Measurements from ENCODE around the gene HEPH. TPM values are rescaled to one million over a fixed set of nuclear protein-coding genes. Genes with fewer than 3 reads are reported as not detected.

Gene HEPH
- total and polyA plus RNA-seq, 9 of the 15 experiments (the other 6 are each of a cell fraction or from before 2014, with no cell fraction given) = 22.4 to 67.6 (median 42.9) TPM

DNA sequence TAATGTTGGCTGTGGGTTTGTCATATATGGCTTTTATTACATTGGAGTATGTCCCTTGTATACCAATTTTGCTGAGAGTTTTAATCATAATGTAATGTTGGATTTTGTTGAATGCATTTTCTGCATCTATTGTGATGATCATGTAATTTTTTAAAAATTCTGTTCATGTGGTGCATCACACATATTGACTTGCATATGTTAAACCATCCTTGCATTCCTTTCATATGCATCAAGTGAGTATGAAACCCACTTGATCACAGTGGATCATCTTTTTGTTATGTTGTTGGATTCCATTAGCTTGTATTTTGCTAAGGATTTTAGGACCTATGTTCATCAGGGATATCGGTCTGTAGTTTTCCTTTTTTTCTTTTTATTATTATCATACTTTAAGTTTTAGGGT lies 12.1 kb downstream of the HEPH start:
- no peak for FAIRE-seq
- POLR2A ChIA-PET = no interaction called here

More for the DNA sequence above, 12.1 kb downstream of the HEPH start:
- peaks cover 58% of the 10 kb centered on the region for H3K79me2 ChIP-seq (ENCODE audit: control insufficient read depth, insufficient read depth, low read length)
- CTCF ChIA-PET (ENCODE audit: low intra/inter-chr PET ratio) = no interaction called here
- H2AFZ ChIP-seq (ENCODE audit: low read depth, low read length) = no peak overlapping the region
- peaks cover 17% of the 10 kb centered on the region for H3K9me3 ChIP-seq (replicated peaks; ENCODE audit: control insufficient read depth, insufficient read depth, low read depth, low read length)
- DNase-seq (ENCODE audit: extremely low read depth in 1 of 4, low spot score in 3 of 4) = no peak
- H4K20me1 ChIP-seq (replicated peaks; ENCODE audit: control insufficient read depth, insufficient read depth, low read length) = no peaks in the 10 kb centered on the region
- no peak for ATAC-seq
- no peak for TF ChIP-seq PHB (CRISPR knock-in tag; IDR thresholded peaks at IDR 0.05)
- TF ChIP-seq, protein P1, sequence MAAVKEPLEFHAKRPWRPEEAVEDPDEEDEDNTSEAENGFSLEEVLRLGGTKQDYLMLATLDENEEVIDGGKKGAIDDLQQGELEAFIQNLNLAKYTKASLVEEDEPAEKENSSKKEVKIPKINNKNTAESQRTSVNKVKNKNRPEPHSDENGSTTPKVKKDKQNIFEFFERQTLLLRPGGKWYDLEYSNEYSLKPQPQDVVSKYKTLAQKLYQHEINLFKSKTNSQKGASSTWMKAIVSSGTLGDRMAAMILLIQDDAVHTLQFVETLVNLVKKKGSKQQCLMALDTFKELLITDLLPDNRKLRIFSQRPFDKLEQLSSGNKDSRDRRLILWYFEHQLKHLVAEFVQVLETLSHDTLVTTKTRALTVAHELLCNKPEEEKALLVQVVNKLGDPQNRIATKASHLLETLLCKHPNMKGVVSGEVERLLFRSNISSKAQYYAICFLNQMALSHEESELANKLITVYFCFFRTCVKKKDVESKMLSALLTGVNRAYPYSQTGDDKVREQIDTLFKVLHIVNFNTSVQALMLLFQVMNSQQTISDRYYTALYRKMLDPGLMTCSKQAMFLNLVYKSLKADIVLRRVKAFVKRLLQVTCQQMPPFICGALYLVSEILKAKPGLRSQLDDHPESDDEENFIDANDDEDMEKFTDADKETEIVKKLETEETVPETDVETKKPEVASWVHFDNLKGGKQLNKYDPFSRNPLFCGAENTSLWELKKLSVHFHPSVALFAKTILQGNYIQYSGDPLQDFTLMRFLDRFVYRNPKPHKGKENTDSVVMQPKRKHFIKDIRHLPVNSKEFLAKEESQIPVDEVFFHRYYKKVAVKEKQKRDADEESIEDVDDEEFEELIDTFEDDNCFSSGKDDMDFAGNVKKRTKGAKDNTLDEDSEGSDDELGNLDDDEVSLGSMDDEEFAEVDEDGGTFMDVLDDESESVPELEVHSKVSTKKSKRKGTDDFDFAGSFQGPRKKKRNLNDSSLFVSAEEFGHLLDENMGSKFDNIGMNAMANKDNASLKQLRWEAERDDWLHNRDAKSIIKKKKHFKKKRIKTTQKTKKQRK (IDR thresholded peaks at IDR 0.05; ENCODE audit: borderline replicate concordance, low read depth, low read length) = no peak
- peak; percentile 97 for TF ChIP-seq ZNF324 (CRISPR knock-in tag; IDR thresholded peaks at IDR 0.05)
- TF ChIP-seq, protein P2, sequence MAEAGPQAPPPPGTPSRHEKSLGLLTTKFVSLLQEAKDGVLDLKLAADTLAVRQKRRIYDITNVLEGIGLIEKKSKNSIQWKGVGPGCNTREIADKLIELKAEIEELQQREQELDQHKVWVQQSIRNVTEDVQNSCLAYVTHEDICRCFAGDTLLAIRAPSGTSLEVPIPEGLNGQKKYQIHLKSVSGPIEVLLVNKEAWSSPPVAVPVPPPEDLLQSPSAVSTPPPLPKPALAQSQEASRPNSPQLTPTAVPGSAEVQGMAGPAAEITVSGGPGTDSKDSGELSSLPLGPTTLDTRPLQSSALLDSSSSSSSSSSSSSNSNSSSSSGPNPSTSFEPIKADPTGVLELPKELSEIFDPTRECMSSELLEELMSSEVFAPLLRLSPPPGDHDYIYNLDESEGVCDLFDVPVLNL (CRISPR knock-in tag; IDR thresholded peaks at IDR 0.05; ENCODE audit: low read depth) = no peak
- no peak for TF ChIP-seq ZSCAN32 (CRISPR knock-in tag; IDR thresholded peaks at IDR 0.05)
- TF ChIP-seq, protein P3, sequence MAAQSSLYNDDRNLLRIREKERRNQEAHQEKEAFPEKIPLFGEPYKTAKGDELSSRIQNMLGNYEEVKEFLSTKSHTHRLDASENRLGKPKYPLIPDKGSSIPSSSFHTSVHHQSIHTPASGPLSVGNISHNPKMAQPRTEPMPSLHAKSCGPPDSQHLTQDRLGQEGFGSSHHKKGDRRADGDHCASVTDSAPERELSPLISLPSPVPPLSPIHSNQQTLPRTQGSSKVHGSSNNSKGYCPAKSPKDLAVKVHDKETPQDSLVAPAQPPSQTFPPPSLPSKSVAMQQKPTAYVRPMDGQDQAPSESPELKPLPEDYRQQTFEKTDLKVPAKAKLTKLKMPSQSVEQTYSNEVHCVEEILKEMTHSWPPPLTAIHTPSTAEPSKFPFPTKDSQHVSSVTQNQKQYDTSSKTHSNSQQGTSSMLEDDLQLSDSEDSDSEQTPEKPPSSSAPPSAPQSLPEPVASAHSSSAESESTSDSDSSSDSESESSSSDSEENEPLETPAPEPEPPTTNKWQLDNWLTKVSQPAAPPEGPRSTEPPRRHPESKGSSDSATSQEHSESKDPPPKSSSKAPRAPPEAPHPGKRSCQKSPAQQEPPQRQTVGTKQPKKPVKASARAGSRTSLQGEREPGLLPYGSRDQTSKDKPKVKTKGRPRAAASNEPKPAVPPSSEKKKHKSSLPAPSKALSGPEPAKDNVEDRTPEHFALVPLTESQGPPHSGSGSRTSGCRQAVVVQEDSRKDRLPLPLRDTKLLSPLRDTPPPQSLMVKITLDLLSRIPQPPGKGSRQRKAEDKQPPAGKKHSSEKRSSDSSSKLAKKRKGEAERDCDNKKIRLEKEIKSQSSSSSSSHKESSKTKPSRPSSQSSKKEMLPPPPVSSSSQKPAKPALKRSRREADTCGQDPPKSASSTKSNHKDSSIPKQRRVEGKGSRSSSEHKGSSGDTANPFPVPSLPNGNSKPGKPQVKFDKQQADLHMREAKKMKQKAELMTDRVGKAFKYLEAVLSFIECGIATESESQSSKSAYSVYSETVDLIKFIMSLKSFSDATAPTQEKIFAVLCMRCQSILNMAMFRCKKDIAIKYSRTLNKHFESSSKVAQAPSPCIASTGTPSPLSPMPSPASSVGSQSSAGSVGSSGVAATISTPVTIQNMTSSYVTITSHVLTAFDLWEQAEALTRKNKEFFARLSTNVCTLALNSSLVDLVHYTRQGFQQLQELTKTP (IDR thresholded peaks at IDR 0.05; ENCODE audit: low read depth in 1 of 2, partially characterized antibody in 2 of 2) = no peak
- TF ChIP-seq CBX5 (IDR thresholded peaks at IDR 0.05; ENCODE audit: borderline replicate concordance, low read depth) = 0 out of 2 replicates have a peak, but pooled peaks have one; percentile 22
- peak in 1 of 2 experiments; percentile 81; a peak in 1 of 3 replicates for TF ChIP-seq CBX3 (IDR thresholded peaks at IDR 0.05; ENCODE audit: borderline replicate concordance in 1 of 2, low read length in 2 of 2)
- no peak for TF ChIP-seq ESRRB (CRISPR knock-in tag; IDR thresholded peaks at IDR 0.05; ENCODE audit: borderline replicate concordance)
- no peak for TF ChIP-seq ZBTB7A (IDR thresholded peaks at IDR 0.05; ENCODE audit: borderline replicate concordance, control insufficient read depth, low read depth, low read length)
- no peak for TF ChIP-seq SUPT5H (IDR thresholded peaks at IDR 0.05)
- TF ChIP-seq NFRKB (IDR thresholded peaks at IDR 0.05; ENCODE audit: low read depth) = no peak
- H3K27me3 ChIP-seq (ENCODE audit: control insufficient read depth in 2 of 2, insufficient read depth in 2 of 2, low read length in 2 of 2) = no peaks in the 10 kb centered on the region
- no peak overlapping the region for H3K4me2 ChIP-seq (ENCODE audit: insufficient read depth, low read length)
- no peak overlapping the region for H3K27ac ChIP-seq (ENCODE audit: extremely low read depth, low read depth, low read length)
- no peaks in the 10 kb centered on the region for H3K9me1 ChIP-seq (ENCODE audit: control insufficient read depth, insufficient read depth, low read length)
- no peak overlapping the region for H3K4me3 ChIP-seq
- intact Hi-C loops (cut with micrococcal nuclease) = no loop called here
- H3K36me3 ChIP-seq (ENCODE audit: control insufficient read depth, insufficient read depth, low read length) = peaks cover 67% of the 10 kb centered on the region
- H3K4me1 ChIP-seq (replicated peaks in 1 of 2; ENCODE audit: control insufficient read depth in 2 of 2, insufficient read depth in 2 of 2, low read length in 2 of 2) = no peaks in the 10 kb centered on the region
- in situ Hi-C loops (cut with MboI) = no loop called here
- WGBS (ENCODE audit: insufficient coverage, low coverage, missing lambda C conversion rate) = 80% methylated on average over 1 of the region's 1 CpG
- no peak overlapping the region for H3K9ac ChIP-seq (ENCODE audit: insufficient read depth in 1 of 2, low read depth in 2 of 2, low read length in 2 of 2)
- BruUV-seq (replicated peaks) = no TSS peak
